Measurements from ENCODE around the gene LPP.

Gene LPP

DNA sequence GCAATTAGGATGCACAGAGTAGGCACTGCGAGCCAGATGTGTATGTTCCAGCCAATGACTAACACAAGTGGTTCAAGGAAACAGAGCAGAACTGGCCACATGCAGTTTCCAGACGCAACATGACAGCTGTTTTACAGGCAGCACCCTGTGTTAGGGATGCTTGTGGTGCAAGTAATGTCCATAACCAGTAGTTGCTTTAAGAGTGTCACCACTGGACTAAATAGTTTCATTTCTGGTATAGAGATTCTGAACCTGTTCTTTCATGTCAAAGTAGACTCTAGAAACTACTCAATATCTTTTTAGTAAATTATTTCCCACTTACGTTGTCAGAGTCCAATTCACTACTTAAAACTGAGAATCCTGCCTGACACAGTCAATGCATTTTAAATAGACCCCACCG, 14.5 kb upstream of the LPP start:
- no peak for DNase-seq (ENCODE audit: low read depth)

DNA sequence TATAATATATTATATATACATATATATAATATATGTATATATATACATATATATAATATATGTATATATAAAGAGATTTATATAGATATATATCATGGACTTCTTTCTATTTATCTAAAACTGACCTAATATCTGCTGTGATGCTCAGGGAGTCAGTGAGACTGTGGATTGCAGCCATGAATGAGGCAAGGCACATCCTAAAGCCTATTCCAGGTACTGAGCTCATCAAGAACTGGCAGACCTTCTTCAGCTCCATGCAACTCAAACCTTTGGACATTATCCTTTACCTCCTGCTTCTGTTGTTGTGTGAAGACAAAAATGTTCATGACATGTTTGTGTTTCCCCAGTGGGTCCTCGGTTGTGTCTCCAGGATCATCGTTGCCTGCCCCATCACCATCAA, 7.7 kb upstream of the LPP start:
- H3K9me3 ChIP-seq (ENCODE audit: control insufficient read depth, low read length), result no peaks in the 10 kb centered on the region
- no peak for DNase-seq (ENCODE audit: low read depth)
- no peak overlapping the region for H3K9ac ChIP-seq (ENCODE audit: low read length)
- H3K36me3 ChIP-seq (ENCODE audit: control insufficient read depth, insufficient read depth, low read length, severe bottlenecking), result no peaks in the 10 kb centered on the region
- no peak overlapping the region for H3K4me3 ChIP-seq (ENCODE audit: low read length)
- H3K4me1 ChIP-seq (ENCODE audit: control insufficient read depth, insufficient read depth, low read length), result no peaks in the 10 kb centered on the region
- no peaks in the 10 kb centered on the region for H3K27me3 ChIP-seq (replicated peaks; ENCODE audit: control insufficient read depth, insufficient read depth, low read length)

More for the DNA sequence above, 14.5 kb upstream of the LPP start:
- H3K27me3 ChIP-seq (replicated peaks; ENCODE audit: control insufficient read depth, insufficient read depth, low read length), result no peaks in the 10 kb centered on the region
- H3K4me3 ChIP-seq (ENCODE audit: low read length), result no peak overlapping the region
- no peaks in the 10 kb centered on the region for H3K36me3 ChIP-seq (ENCODE audit: control insufficient read depth, insufficient read depth, low read length, severe bottlenecking)
- no peaks in the 10 kb centered on the region for H3K9me3 ChIP-seq (ENCODE audit: control insufficient read depth, low read length)
- peaks cover 11% of the 10 kb centered on the region for H3K4me1 ChIP-seq (ENCODE audit: control insufficient read depth, insufficient read depth, low read length)
- no peak overlapping the region for H3K9ac ChIP-seq (ENCODE audit: low read length)

DNA sequence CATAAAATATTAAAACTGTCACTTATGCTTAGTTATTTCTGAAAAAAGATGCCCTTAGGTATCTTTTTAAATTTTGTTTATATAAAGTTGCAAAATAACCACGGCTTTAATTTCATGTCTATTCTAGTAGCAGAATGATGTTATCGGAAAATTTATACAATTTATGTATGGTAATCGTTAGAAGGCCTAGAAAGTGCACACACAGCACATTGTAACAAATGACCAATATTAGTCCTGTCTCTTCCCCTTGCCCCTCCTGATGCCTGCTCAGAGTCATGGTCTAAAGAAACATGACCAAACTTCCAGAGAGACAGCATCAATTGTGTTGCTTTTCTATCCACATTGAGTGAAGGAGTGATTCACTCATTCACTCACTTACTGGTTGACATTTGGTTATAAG, 6.2 kb upstream of the LPP start:
- no peak overlapping the region for H3K9ac ChIP-seq (ENCODE audit: low read length)
- no peaks in the 10 kb centered on the region for H3K36me3 ChIP-seq (ENCODE audit: control insufficient read depth, insufficient read depth, low read length, severe bottlenecking)
- no peak overlapping the region for H3K4me3 ChIP-seq (ENCODE audit: low read length)
- no peaks in the 10 kb centered on the region for H3K9me3 ChIP-seq (ENCODE audit: control insufficient read depth, low read length)
- no peaks in the 10 kb centered on the region for H3K27me3 ChIP-seq (replicated peaks; ENCODE audit: control insufficient read depth, insufficient read depth, low read length)
- no peak for DNase-seq (ENCODE audit: low read depth)
- peaks cover 8% of the 10 kb centered on the region for H3K4me1 ChIP-seq (ENCODE audit: control insufficient read depth, insufficient read depth, low read length)

DNA sequence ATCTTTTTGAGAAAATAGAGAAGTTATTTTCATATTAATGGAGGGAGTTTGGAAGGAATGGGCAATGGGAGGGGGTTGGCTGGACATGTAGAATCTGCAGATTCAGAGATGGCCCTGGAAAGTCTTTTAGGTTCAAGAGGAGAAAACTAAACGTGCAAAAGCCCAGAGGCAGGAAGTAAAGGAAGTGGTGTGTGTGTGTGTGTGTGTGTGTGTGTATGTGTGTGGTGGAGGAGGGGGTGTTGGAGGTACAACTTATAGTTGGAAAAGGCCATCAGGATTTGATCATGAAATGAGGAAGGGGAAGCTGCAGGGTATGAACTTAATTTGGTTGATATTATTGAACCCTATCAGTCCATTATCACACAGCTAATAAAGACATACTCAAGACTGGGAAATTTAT, 5.6 kb upstream of the LPP start:
- Histone ChIP-seq H3K4me1 (ENCODE audit: control insufficient read depth, insufficient read depth, low read length) (peaks cover 12% of the 10 kb centered on the region), H3K27me3 (replicated peaks; ENCODE audit: control insufficient read depth, insufficient read depth, low read length) (no peaks in the 10 kb centered on the region), H3K36me3 (ENCODE audit: control insufficient read depth, insufficient read depth, low read length, severe bottlenecking) (no peaks in the 10 kb centered on the region), H3K4me3 (ENCODE audit: low read length) (no peak overlapping the region), H3K9me3 (ENCODE audit: control insufficient read depth, low read length) (no peaks in the 10 kb centered on the region), H3K9ac (ENCODE audit: low read length) (no peak overlapping the region)
- no peak for DNase-seq (ENCODE audit: low read depth)

DNA sequence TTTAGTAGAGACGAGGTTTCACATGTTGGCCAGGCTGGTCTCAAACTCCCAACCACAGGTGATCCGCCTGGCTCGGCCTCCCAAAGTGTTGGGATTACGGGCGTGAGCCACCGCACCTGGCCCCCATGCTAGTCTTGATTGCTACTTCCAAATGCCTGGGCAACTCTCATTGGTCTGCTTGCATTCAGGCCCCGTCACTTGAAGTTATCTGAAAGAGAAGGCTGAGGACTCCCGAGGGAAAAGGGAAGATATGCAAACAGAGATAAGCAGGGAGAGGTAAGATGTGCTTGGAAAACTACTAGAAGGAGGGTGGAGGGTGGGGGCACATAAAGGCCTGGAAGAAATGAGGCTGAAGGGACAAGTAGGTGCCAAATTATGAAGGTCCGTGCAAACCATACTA, 4.4 kb upstream of the LPP start:
- H3K9ac ChIP-seq (ENCODE audit: low read length), result no peak overlapping the region
- no peaks in the 10 kb centered on the region for H3K27me3 ChIP-seq (replicated peaks; ENCODE audit: control insufficient read depth, insufficient read depth, low read length)
- DNase-seq (ENCODE audit: low read depth), result no peak
- no peaks in the 10 kb centered on the region for H3K36me3 ChIP-seq (ENCODE audit: control insufficient read depth, insufficient read depth, low read length, severe bottlenecking)
- H3K4me3 ChIP-seq (ENCODE audit: low read length), result no peak overlapping the region
- no peaks in the 10 kb centered on the region for H3K9me3 ChIP-seq (ENCODE audit: control insufficient read depth, low read length)
- H3K4me1 ChIP-seq (ENCODE audit: control insufficient read depth, insufficient read depth, low read length), result peaks cover 12% of the 10 kb centered on the region

DNA sequence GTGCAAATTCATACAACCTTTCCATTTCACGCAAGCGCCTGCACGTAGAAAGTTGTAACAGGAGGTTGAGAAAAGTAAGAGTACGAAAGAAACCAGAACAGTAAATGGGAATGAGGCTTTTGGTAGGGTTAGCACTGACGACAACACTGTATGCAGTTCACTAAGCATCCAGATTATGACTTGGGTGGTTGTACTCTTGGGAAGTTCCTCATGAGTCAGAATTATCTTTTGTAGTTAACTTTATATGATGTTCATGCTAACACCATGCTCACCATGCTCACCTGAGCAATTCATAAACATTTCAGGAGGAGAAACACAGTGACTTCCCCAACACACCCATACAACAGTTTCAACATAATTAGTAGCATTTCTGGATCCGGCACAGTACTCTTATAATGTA, 3.0 kb upstream of the LPP start:
- Histone ChIP-seq H3K9ac (ENCODE audit: low read length) (no peak overlapping the region), H3K9me3 (ENCODE audit: control insufficient read depth, low read length) (no peaks in the 10 kb centered on the region), H3K4me3 (ENCODE audit: low read length) (no peak overlapping the region), H3K36me3 (ENCODE audit: control insufficient read depth, insufficient read depth, low read length, severe bottlenecking) (no peaks in the 10 kb centered on the region), H3K27me3 (replicated peaks; ENCODE audit: control insufficient read depth, insufficient read depth, low read length) (no peaks in the 10 kb centered on the region), H3K4me1 (ENCODE audit: control insufficient read depth, insufficient read depth, low read length) (peaks cover 18% of the 10 kb centered on the region)
- no peak for DNase-seq (ENCODE audit: low read depth)

DNA sequence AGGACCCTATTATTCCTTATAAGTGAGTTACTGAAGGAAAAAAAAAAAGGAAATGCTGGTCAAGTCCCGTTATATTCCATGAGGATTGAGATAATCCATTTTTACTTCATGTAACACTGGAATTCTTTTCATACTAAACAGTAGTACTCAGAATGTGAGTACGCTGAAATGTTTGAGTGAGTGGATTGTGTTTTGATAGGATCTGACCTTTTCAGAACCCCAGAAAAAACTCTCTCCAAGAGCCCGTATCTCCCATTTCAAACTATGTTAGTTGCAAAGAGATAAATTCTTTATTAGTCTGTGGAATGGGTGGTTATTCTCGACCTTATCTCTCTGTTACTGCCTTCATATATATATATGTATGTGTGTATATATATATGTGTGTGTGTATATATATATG, 2.5 kb upstream of the LPP start:
- Histone ChIP-seq H3K36me3 (ENCODE audit: control insufficient read depth, insufficient read depth, low read length, severe bottlenecking) (no peaks in the 10 kb centered on the region), H3K9ac (ENCODE audit: low read length) (no peak overlapping the region), H3K4me1 (ENCODE audit: control insufficient read depth, insufficient read depth, low read length) (peaks cover 18% of the 10 kb centered on the region), H3K27me3 (replicated peaks; ENCODE audit: control insufficient read depth, insufficient read depth, low read length) (no peaks in the 10 kb centered on the region), H3K9me3 (ENCODE audit: control insufficient read depth, low read length) (no peaks in the 10 kb centered on the region), H3K4me3 (ENCODE audit: low read length) (no peak overlapping the region)
- DNase-seq (ENCODE audit: low read depth), result peak; percentile 50

DNA sequence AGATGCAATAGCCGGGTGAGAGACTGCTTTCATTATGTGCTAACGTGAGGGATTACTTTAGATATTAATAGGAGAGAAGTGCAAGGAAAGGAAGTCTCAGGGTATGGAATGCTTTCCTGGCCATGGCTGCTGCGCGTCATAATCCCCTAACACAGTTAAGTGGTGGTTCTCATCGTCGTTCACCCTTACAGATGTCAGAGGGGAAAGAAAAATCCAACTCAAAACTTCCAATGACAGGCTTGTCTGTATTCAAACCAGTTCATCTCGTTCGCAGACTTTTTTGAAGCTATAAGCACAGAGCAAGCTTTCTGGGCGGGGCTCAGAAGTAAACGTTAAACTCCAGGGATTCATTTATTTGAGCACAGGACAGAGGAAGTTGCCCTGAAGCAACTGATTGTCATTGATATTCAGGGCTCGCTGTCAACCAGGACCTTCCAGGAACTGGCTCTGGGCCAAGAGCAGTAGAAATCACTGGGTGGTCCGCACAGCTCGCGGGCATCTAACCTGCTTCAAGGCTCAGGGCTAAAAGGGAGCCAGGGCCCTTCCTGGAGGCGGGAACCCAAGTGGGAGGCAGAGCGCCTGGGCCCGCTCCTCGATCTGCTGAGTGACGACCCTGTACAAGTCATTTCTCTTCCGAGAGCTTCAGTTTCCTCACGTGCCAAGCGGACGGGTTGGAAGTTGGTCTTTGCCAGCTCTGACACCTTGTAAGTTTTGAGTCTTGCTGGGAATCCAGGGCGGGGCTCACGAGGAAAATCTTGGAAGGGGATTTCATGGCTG, 1.1 kb upstream of the LPP start:
- no peaks in the 10 kb centered on the region for H3K27me3 ChIP-seq (replicated peaks; ENCODE audit: control insufficient read depth, insufficient read depth, low read length)
- H3K9me3 ChIP-seq (ENCODE audit: control insufficient read depth, low read length), result no peaks in the 10 kb centered on the region
- peak overlapping the region; percentile 97 for H3K4me3 ChIP-seq (ENCODE audit: low read length)
- peaks cover 18% of the 10 kb centered on the region for H3K4me1 ChIP-seq (ENCODE audit: control insufficient read depth, insufficient read depth, low read length)
- no peaks in the 10 kb centered on the region for H3K36me3 ChIP-seq (ENCODE audit: control insufficient read depth, insufficient read depth, low read length, severe bottlenecking)
- H3K9ac ChIP-seq (ENCODE audit: low read length), result peak overlapping the region; percentile 98
- DNase-seq (ENCODE audit: low read depth), result peak; percentile 69

DNA sequence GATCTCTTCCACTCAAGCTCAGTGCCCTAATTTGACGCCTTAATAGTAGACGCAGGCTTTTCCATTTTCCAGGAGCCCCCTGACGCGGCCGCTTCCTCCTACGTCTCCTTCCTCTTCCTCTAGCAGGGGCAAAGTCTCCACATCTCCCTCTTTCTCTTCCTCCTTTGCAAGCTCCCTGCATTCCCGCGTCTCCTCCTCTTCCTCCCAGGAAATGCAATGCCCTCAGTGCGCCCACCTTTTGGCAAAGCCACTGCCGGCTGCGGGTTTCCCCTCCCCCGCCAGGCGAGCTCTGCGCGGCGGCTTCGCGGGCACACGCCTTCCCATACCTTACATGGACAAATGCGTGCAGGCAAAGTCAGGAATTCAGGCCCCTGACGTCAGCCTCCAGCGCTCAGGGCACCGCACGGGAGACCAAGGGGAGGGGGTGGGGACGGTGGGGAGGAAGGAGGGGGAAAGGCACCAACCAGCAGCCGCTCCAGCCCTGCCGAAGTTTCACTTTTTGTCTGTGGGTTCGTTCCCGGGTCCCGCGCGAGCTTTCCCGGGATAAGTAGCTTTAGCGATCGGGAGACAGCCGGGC, 432 bp upstream of the LPP start:
- Histone ChIP-seq H3K27me3 (replicated peaks; ENCODE audit: control insufficient read depth, insufficient read depth, low read length) (no peaks in the 10 kb centered on the region), H3K9me3 (ENCODE audit: control insufficient read depth, low read length) (no peaks in the 10 kb centered on the region), H3K4me3 (ENCODE audit: low read length) (peak overlapping the region; percentile 97), H3K9ac (ENCODE audit: low read length) (peak overlapping the region; percentile 98), H3K4me1 (ENCODE audit: control insufficient read depth, insufficient read depth, low read length) (peaks cover 18% of the 10 kb centered on the region), H3K36me3 (ENCODE audit: control insufficient read depth, insufficient read depth, low read length, severe bottlenecking) (no peaks in the 10 kb centered on the region)
- peak; percentile 96 for DNase-seq (ENCODE audit: low read depth)

DNA sequence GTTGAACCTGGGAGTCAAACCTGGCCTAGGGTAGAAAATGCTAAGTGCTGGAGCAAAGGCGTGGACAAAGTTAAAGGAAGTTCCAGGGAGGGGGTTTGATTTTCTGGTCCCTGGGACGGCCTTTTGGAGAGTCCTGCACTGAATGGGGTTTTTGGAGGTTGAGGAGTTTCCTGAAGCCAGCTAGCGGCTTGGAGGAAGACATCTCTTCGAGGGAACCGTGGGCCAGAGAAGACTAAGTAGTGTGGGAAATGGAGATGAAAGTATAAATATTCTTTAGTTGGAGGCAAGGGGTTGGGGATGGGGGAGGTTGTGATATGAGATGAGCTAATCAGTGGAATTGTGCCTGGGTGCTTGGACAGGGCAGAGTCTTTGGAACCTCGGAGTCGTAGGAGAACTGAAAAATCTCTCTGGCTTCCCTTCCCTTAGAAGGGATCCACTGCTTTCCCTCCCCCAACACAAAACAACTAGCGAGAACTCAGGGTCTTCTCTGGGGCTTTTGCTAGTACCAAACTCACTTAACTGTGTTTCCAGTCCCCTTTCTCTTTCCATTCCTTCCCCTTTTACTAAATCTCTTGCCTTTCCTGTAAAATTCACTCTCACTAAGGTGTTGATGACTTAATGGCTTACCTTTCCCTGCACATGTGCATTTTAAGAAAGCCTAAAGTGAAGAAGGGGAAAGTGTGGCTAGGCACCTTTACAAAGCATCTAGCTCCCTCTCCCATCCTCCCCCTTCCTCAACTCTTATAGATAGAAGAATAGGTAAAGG, 1.0 kb downstream of the LPP start:
- Histone ChIP-seq H3K9me3 (ENCODE audit: control insufficient read depth, low read length) (no peaks in the 10 kb centered on the region), H3K4me3 (ENCODE audit: low read length) (peak overlapping the region; percentile 97), H3K36me3 (ENCODE audit: control insufficient read depth, insufficient read depth, low read length, severe bottlenecking) (no peaks in the 10 kb centered on the region), H3K9ac (ENCODE audit: low read length) (peak overlapping the region; percentile 98), H3K27me3 (replicated peaks; ENCODE audit: control insufficient read depth, insufficient read depth, low read length) (no peaks in the 10 kb centered on the region), H3K4me1 (ENCODE audit: control insufficient read depth, insufficient read depth, low read length) (peaks cover 22% of the 10 kb centered on the region)
- peak; percentile 43 for DNase-seq (ENCODE audit: low read depth)

DNA sequence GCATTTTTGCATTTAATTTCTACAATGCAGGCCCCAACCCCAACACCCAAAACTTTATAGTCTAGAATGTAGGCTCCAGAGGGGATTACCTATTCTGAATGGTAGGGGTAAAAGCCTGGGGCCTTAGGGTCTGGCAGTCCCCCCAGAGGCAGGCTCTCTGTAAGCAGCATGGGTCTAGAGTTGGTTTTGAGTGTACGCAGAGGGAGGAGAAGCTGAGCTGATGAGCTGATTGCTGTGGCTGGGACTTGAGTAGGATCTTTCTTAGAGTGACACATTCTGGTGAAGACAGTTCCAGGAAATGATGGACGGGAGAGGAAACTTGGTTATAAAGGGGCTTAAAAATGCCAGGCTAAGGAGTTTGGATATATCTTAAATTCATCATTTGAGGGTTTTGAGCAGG, 2.1 kb downstream of the LPP start:
- Histone ChIP-seq H3K4me3 (ENCODE audit: low read length) (peak overlapping the region; percentile 9), H3K9ac (ENCODE audit: low read length) (no peak overlapping the region)

More for the DNA sequence above, 2.1 kb downstream of the LPP start:
- Histone ChIP-seq H3K36me3 (ENCODE audit: control insufficient read depth, insufficient read depth, low read length, severe bottlenecking) (no peaks in the 10 kb centered on the region), H3K27me3 (replicated peaks; ENCODE audit: control insufficient read depth, insufficient read depth, low read length) (no peaks in the 10 kb centered on the region), H3K9me3 (ENCODE audit: control insufficient read depth, low read length) (no peaks in the 10 kb centered on the region), H3K4me1 (ENCODE audit: control insufficient read depth, insufficient read depth, low read length) (peaks cover 22% of the 10 kb centered on the region)
- DNase-seq (ENCODE audit: low read depth), result no peak
